Skeletal muscle satellite cell (primary cell): Measurements from ENCODE around the gene GRIK3.

Source experiments
- H3K27me3 ChIP-seq: 2 replicates; pipeline ENCODE4 v1.7.0; 2013; ENCODE audit warnings: low read length; ENCODE audit not compliant: control insufficient read depth, insufficient read depth
- H3K36me3 ChIP-seq: 2 replicates; pipeline ENCODE4 v1.7.0; 2013; ENCODE audit warnings: mild to moderate bottlenecking, control low read depth, low read length; ENCODE audit not compliant: insufficient read depth
- H3K4me1 ChIP-seq: 2 replicates; pipeline ENCODE4 v1.7.0; 2013; ENCODE audit warnings: low read length; ENCODE audit not compliant: control insufficient read depth, insufficient read depth
- H3K4me2 ChIP-seq: 2 replicates; pipeline ENCODE4 v1.7.0; 2013; ENCODE audit warnings: mild to moderate bottlenecking, low read length
- H3K4me3 ChIP-seq: 2 replicates; pipeline ENCODE4 v1.7.0; 2013; ENCODE audit warnings: low read length
- H3K9ac ChIP-seq: 2 replicates; pipeline ENCODE4 v1.7.0; 2013; ENCODE audit warnings: mild to moderate bottlenecking, low read depth, low read length, moderate library complexity
- H3K9me3 ChIP-seq: replicated peaks from 2 replicates; pipeline ENCODE4 v1.7.0; 2013; ENCODE audit warnings: mild to moderate bottlenecking, control low read depth, low read length

GRIK3 gene

GRCh38 chr1:36881068-36881405, 153.3 kb downstream of the GRIK3 start:
- Histone ChIP-seq H3K27me3 (no peaks in the 10 kb centered on the region), H3K4me2 (no peak overlapping the region), H3K36me3 (no peaks in the 10 kb centered on the region), H3K9ac (no peak overlapping the region), H3K4me1 (no peaks in the 10 kb centered on the region), H3K9me3 (peaks cover 10% of the 10 kb centered on the region), H3K4me3 (no peak overlapping the region)

DNA sequence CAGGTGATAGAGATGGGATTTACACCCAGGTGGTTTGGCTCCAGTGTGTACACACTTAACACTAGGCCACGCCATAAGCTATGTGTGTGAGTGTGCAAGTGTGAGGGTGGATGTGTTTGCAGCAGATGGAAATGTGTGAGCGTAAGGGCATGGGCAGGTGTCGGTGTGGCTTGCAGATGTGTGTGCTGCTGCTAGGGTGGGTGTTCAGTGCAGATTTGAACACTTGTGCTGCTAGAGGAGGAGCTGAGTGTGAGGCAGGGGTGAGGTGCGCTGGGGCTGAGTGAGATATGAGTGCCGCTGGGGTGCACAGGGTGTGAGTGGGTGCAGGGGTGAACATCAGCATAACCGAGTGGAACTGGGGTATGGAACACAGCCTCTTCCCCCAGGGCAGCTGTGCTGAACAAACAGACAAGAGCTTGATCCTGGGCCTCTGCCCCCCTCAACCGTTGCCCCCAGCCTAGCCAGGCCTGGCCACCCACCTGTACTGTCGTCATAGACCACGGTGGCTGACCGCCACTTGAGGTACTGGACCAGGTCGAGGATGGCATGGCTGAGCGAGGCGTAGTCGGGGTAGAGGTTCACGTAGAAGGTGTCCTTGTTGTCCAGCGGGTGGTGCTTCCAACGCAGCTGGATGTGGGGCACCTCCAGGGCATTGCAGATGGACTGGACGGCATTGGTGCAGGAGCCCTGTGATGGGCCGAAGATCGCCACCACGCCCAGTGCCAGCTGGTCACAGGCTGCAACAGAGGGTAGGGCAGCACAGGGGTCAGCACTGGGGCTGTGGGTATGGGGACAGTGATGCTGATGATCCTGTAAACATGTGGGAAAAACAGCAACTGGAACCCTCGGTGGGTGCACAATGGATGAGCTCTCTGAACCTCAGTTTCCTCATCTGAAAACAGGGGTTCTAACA, 153.9 kb downstream of the GRIK3 start:
- Histone ChIP-seq H3K27me3 (no peaks in the 10 kb centered on the region), H3K4me3 (no peak overlapping the region), H3K4me1 (no peaks in the 10 kb centered on the region), H3K9ac (no peak overlapping the region), H3K9me3 (peaks cover 10% of the 10 kb centered on the region), H3K4me2 (no peak overlapping the region), H3K36me3 (no peaks in the 10 kb centered on the region)

DNA sequence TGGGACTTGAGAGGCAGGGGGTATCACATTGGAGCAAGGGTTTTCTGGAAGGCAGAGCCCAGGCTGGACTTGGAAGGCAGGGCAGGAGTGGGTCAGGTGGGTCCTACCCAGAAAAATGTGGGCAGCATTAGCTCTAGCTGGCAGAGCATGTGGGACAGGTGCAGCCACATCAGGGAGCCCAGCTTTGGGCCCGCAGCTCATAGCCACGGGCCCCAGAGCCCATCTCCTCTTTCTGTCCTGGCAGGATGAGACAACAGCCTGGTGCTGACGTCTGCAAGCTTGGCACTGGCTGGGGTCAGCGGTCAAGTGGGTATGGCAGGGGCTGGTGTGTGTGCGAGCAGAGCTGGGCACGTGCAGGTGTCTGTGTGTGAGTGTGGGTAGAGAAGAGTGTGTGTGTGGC, 154.7 kb downstream of the GRIK3 start:
- Histone ChIP-seq H3K4me3 (no peak overlapping the region), H3K4me2 (no peak overlapping the region), H3K9ac (no peak overlapping the region), H3K9me3 (peaks cover 10% of the 10 kb centered on the region), H3K27me3 (no peaks in the 10 kb centered on the region), H3K36me3 (no peaks in the 10 kb centered on the region), H3K4me1 (no peaks in the 10 kb centered on the region)

DNA sequence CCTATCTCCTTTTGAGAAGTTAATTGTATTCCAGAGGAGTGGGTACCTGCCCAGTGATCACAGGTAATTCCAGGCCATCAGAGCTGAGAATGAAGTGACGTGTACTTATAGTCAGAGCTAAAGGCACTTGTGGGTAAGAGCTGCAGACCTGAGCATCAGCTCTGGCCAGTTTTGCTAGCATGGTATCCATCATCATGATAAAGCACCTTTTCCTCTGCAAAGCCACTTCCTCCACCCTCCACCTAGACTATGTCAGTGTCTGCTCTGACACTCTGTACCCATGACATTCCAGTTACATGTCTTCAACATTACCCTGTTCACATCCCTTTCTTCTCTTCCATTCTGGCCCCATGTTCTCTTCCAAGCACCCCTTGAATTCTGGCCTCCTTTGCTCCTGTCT, 157.3 kb downstream of the GRIK3 start:
- Histone ChIP-seq H3K4me1 (no peaks in the 10 kb centered on the region), H3K4me2 (no peak overlapping the region), H3K27me3 (no peaks in the 10 kb centered on the region), H3K36me3 (no peaks in the 10 kb centered on the region), H3K4me3 (no peak overlapping the region), H3K9me3 (peaks cover 13% of the 10 kb centered on the region), H3K9ac (no peak overlapping the region)

- H3K4me1 ChIP-seq, result no peaks in the 10 kb centered on the region
- H3K9ac ChIP-seq, result no peak overlapping the region
- H3K9me3 ChIP-seq, result peaks cover 3% of the 10 kb centered on the region
- H3K27me3 ChIP-seq, result no peaks in the 10 kb centered on the region
- H3K4me3 ChIP-seq, result no peak overlapping the region
- H3K36me3 ChIP-seq, result no peaks in the 10 kb centered on the region
- H3K4me2 ChIP-seq, result no peak overlapping the region
Measured at GRCh38 chr1:36874271-36875060, 159.8 kb downstream of the GRIK3 start.

GRCh38 chr1:36872858-36873257, 161.5 kb downstream of the GRIK3 start:
- H3K9ac ChIP-seq, result no peak overlapping the region
- H3K9me3 ChIP-seq, result peaks cover 3% of the 10 kb centered on the region
- no peaks in the 10 kb centered on the region for H3K4me1 ChIP-seq
- no peaks in the 10 kb centered on the region for H3K36me3 ChIP-seq
- H3K27me3 ChIP-seq, result no peaks in the 10 kb centered on the region
- H3K4me3 ChIP-seq, result no peak overlapping the region
- no peak overlapping the region for H3K4me2 ChIP-seq

DNA sequence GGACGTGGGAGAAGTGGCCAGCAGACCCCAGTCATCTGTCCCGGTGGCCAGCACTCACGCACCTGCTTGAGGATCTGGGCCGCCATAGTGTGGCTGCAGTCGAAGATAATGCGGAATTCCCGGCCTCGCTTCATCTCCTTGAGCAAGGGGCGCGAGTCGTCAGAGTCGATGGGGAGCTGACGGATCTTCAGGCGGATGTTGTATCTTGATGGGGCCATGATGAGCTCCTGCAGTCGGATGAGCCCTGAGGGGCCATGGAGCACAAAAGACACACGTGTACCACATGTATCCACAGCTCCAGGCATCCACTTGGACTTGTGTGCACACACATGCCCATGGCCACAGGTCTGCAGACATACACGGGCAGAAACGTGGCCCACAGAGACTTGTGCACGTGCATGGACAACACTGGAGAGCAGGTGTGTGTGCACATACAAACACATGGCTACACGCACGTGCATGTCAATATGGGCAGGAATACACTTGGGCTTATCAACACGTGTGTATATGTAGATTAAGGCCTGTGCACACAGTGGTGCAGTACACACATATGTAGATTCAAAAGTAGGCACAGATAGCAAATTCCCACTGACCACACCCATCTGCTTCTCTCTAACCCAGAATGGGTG, 162.1 kb downstream of the GRIK3 start:
- no peak overlapping the region for H3K4me3 ChIP-seq
- H3K36me3 ChIP-seq, result no peaks in the 10 kb centered on the region
- H3K9me3 ChIP-seq, result peaks cover 3% of the 10 kb centered on the region
- H3K9ac ChIP-seq, result no peak overlapping the region
- no peaks in the 10 kb centered on the region for H3K27me3 ChIP-seq
- no peaks in the 10 kb centered on the region for H3K4me1 ChIP-seq
- H3K4me2 ChIP-seq, result no peak overlapping the region

DNA sequence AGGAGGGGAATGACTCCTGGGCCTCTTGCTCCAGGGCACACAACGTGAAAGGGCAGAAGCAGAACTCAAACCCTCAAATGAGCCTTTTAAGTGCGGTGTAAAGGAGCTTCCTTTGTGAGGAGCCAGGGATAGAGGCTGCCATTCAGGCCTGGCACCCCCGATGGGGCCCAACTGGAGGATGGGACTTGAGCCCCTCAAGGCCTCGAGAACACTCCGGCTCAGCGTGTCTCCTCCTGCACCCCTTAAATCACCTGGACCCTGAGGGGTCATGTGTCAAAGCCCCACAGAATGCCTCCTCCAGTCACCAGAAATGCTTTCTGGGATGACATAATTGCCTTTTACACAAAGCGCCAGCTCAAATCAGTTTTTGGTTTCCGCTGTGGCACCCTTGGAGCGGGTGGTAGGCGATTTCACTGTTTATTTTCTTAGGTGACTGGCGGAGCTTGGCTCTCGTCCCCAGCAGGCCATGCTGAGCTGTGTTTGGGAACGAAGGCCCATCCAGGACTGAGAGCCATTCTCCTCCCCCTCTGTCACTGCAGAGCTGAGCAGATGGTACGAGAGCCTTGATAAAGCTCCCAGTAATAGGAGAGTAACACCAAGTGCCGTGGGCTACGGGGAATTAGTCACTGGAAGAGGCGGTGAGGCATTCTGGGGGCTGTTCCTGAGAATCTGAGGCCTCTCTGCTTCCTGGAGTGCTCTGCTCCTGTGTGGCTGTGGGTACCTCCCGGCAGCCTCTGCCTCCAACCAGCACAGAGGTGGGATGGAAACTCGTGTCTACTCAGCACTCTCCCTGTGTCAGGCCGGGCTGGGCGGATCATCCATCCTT, 163.0 kb downstream of the GRIK3 start:
- no peak overlapping the region for H3K4me3 ChIP-seq
- no peaks in the 10 kb centered on the region for H3K27me3 ChIP-seq
- no peaks in the 10 kb centered on the region for H3K4me1 ChIP-seq
- no peak overlapping the region for H3K9ac ChIP-seq
- no peak overlapping the region for H3K4me2 ChIP-seq
- H3K36me3 ChIP-seq, result no peaks in the 10 kb centered on the region
- peaks cover 3% of the 10 kb centered on the region for H3K9me3 ChIP-seq

GRCh38 chr1:36869826-36870225, 164.5 kb downstream of the GRIK3 start:
- Histone ChIP-seq H3K27me3 (no peaks in the 10 kb centered on the region), H3K4me2 (no peak overlapping the region), H3K36me3 (no peaks in the 10 kb centered on the region), H3K9ac (no peak overlapping the region), H3K4me1 (no peaks in the 10 kb centered on the region), H3K9me3 (peaks cover 3% of the 10 kb centered on the region), H3K4me3 (no peak overlapping the region)

- no peak overlapping the region for H3K4me3 ChIP-seq
- no peaks in the 10 kb centered on the region for H3K27me3 ChIP-seq
- H3K4me2 ChIP-seq, result no peak overlapping the region
- no peaks in the 10 kb centered on the region for H3K4me1 ChIP-seq
- H3K36me3 ChIP-seq, result no peaks in the 10 kb centered on the region
- peaks cover 7% of the 10 kb centered on the region for H3K9me3 ChIP-seq
- no peak overlapping the region for H3K9ac ChIP-seq
Measured at GRCh38 chr1:36869054-36869453, 165.3 kb downstream of the GRIK3 start.

- Histone ChIP-seq H3K36me3 (no peaks in the 10 kb centered on the region), H3K4me1 (no peaks in the 10 kb centered on the region), H3K27me3 (no peaks in the 10 kb centered on the region), H3K4me3 (no peak overlapping the region), H3K4me2 (no peak overlapping the region), H3K9ac (no peak overlapping the region), H3K9me3 (peaks cover 8% of the 10 kb centered on the region)
Measured at GRCh38 chr1:36867575-36867974, 166.7 kb downstream of the GRIK3 start.
